ENCODE data around the gene NR4A2.
"Not testable (repeated sequence)": the region's sequence is repeated elsewhere in the genome, so short reads cannot be mapped to it uniquely, and the experiment has no call there.

Gene NR4A2

DNA sequence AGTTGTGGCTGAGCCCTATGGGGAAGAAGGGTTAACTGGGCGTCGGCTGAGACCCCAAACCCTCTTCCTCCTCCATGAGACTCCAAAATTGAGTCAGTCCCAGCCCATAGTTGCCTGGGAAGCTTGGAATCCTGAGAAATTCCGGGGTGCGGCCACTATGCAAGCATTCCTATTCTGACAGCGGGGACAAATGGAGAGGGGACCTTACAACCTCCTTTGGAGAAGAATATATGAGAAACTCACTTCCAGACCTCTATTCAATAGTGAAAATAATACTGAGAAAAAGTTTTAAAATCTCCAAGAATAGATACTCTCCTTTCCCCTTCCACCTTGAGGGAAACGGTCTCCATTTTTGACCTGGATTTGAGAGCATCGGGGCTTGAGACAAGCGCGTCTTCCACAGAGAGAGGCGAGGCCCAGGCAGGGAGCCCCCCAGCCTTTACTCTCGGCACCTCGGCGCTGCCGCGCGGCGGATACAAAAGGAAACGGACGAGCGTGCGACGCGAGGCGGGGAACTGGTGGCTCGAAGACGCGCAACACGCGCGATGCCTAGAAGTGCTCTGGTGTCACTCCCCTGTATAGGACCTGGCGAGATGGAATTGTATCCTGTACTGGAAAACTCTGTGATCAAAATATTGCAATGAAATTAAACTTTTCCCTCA, 11.1 kb downstream of the NR4A2 start:
- no peak for DNase-seq (ENCODE audit: low read depth in 2 of 2)

DNA sequence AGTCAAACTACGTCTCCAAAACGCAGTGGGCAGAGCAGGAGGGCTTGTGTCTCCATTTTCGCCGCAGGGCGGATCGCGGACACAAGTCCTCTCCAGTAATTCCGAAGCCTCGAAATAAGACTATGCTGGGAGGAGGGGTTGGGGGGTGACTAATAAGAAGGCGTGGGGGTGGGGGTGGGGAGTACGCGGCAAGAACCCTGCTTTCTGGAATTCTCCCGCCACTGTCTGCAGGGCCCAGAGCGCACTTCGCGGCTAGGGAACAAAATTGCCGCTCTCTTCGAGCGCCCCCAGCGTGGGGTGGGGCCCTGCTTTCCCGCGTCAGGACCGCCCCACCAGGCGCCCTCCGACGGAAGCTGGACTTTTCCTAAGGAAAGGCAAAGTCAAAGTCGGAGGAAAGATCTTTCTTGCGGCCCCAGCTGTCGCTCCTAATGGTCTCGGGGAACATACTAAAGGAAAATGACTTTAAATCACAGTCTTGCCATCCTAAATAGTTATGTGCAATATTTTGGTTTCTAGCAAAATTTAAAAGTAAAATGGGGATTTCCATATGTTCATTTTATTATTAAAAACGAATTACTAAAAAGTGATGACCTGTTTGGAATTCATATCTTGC, 11.9 kb downstream of the NR4A2 start:
- DNase-seq (ENCODE audit: low read depth in 2 of 2), result no peak

DNA sequence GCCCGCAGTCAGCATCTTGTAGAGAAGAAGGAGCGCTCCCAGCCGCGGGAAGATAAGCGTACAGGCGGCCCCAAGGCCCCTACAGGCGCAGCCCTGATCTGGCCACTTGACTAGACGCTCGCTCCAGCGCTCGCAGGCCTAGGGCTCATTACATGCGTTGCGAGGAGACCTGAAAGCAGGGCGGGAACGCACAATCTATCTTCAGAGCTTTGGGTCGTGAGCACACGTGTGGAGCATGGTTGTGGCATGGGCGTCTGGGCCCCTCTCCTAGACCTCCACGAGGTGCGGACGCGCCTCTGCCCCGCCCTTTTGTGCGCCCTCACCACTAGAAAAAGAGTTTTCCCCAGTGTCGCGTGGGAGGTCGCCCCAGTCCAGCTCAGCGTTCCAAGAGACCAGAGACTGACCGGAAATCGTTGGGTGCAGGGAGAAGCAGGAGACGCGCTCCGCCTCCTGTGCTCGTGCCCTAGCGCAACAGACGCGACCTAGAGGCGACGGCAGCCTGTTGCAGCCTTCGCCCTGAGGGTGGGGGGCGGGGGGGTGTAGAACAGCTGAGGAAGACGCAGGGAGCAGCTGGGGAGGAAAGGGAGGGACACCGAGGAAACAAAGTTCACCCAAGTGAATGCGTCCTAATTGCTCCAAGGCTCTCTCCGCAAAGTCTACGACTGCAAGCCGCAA, 12.6 kb downstream of the NR4A2 start:
- DNase-seq (ENCODE audit: low read depth in 2 of 2), result no peak

DNA sequence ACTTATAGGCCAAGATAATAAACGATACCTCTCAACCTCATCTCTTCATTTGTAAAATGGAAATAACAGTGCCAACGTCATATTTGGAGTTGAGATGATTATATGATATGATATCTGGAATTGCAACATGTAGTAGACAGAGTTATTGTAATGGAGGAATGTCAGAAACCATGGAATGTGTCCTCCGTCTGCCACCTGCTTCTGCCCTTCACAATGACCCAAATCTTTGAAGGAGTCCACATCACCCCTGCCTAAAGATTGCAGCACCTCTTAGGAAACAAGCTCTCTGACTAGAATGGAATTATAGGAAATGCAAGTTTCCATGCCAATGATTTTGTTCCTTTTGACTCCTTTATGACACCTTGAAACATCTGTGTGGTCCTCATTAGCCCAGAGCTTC, 14.9 kb downstream of the NR4A2 start:
- no peak for DNase-seq (ENCODE audit: low read depth in 2 of 2)

DNA sequence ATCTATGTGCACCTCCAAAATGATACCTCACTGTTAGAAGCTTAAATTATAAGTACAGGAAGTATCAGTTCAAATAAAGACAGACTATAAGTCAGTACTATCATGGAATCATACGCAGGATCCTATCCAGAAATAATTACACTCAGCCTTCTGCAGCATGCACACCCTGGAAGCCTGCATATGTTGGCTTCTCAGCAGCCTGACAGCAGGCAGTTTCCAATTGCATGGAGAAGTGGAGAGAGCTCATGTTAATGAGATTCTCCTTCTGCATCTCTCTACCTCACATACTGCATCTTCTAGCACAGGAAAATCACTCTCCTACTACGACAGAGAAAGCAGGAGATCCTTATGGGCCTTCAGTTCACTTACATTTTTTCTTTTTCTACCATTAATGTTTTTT, 20.5 kb downstream of the NR4A2 start:
- no peak for DNase-seq (ENCODE audit: low read depth in 2 of 2)

DNA sequence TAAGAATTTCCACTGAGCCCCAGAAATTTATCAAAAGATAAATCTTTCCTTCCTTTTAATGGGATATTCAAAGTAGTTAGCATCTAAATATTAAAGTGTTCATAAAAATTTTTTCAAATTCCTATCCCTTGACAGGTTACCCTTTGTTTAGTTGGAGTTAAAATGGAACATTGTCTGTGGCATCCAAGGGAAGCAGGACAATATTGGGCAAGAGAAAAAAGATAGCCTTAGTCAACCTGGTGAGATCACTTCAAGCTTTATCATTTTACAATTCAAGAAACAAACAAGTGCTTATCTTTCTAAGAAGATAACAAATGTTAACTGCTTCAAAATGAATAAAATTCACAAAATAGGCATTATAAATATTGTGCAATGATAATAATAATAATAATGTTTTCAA, 21.7 kb downstream of the NR4A2 start:
- DNase-seq (ENCODE audit: low read depth in 2 of 2), result no peak

DNA sequence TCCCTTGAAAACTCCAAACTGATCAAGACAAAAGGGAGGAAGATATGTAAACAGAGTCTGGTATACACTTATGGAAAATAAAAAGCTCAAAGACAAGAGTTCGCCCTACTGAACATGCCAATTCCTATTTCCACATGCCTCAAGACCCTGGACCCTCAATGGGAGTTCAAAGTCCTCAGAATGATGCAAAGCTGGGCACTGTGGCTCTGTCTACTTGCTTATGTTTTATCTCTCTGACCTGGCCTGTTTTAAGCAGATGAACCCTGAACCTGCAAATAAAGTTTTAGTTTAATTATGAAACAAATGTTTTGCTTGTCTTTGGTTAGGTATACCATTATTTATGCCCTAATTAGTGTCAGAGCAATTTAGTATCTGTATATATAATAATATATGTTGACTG, 22.6 kb downstream of the NR4A2 start:
- no peak for DNase-seq (ENCODE audit: low read depth in 2 of 2)

DNA sequence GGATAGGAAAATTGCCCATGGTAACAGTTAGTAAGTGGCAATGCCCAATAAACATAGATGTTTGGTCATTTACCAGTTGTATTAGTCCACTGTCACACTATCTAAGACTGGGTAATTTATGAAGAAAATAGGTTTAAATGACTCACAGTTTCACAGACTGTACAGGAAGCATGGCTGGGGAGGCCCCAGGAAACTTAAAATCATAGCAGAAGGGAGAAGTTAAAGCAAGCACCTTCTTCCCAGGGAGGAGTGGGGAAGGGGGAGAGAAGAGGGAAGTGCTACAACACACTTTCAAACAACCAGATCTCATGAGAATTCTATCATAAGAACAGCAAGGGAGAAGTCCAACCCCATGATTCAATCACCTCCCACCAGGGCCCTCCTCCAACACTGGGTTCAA, 23.4 kb downstream of the NR4A2 start:
- DNase-seq (ENCODE audit: low read depth in 2 of 2), result no peak

DNA sequence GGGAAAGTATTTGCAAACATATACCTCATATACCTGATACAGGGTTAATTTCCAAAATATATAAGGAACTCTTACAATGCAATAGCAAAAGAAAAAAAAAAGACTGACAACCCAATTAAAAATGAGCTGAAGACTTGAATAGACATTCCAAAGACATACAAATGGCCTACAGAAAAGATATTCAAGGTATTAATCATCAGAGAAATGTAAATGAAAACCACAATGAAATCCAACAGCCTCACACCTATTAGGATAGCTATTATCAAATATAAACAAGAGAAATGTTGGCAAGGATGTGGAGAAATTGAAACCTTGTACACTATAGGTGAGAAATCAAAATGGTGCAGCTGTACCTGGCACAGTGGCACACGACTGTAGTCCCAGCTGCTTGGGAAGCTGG, 25.7 kb downstream of the NR4A2 start:
- no peak for DNase-seq (ENCODE audit: low read depth in 2 of 2)

DNA sequence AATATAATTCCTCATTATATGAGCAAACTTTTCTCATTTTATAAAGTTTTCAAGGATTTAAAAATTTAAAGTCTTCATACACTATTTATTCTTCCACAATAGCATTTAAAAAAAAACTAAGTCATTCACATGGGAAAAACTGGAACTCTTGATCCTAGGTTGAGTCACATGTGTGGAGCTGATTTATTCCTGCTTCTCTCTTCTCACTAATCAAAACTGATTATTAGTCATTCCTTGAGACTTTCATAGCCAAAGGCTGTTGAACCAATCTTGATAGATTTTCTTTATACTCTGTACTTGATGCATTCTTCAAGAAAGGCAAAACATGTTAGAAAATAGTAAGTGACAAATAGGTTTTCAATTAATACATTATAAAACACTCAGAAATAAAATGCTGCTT, 27.4 kb downstream of the NR4A2 start:
- no peak for DNase-seq (ENCODE audit: low read depth in 2 of 2)

DNA sequence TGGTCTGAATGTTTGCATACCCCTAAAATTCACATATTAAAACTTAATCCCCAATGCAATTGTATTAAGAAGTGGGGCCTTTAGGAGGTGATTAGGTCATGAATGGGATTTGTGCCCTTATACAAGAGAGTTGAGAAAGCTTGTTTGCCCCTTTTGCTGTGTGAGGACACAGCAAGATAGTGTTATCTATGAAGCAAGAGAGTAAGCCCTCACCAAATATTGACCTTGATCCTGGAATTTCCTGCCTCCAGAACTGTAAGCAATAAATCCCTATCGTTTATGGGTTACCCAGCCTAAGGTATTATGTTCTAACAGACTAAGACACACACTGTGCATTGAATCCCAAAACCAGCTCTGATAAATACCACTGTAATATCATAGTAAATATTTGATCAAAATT, 32.2 kb downstream of the NR4A2 start:
- no peak for DNase-seq (ENCODE audit: low read depth in 2 of 2)

DNA sequence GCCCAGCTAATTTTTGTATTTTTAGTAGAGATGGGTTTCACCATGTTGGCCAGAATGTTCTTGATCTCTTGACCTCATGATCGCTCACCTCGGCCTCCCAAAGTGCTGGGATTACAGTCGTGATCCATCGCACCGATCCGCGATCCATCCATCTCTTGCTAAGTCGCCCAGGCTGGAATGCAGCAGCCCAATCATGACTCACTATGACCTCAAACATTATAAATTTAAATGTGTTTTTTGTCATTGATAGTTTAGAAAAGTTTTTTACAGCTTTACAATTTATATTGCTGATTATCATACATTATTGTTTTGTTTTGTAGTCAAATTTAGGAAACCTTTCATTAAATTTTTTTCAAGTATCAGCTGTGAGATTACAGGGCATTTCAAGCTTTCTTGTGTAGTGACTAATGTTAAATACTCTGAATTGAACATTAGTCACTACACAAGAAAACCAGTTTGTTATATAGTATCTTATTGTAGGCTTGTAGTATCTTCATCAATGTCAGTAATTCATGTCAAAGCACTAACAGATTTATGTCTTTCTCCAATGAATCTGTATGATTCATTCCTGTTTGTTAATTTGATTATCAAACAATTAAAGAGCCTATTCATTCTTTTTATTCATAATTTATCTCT, 37.5 kb downstream of the NR4A2 start:
- DNase-seq (ENCODE audit: low read depth in 2 of 2), result no peak

DNA sequence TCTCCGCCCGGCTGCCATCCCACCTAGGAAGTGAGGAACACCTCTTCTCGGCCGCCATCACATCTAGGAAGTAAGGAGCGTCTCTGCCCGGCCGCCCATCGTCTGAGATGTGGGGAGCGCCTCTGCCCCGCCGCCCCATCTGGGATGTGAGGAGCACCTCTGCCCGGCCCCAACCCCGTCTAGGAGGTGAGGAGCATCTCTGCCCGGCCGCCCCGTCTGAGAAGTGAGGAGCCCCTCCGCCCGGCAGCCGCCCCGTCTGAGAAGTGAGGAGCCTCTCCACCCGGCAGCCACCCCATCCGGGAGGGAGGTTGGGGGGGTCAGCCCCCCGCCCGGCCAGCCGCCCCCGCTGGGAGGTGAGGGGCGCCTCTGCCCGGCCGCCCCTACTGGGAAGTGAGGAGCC, 39.1 kb downstream of the NR4A2 start:
- not testable (repeated sequence) for DNase-seq (ENCODE audit: low read depth in 2 of 2)

DNA sequence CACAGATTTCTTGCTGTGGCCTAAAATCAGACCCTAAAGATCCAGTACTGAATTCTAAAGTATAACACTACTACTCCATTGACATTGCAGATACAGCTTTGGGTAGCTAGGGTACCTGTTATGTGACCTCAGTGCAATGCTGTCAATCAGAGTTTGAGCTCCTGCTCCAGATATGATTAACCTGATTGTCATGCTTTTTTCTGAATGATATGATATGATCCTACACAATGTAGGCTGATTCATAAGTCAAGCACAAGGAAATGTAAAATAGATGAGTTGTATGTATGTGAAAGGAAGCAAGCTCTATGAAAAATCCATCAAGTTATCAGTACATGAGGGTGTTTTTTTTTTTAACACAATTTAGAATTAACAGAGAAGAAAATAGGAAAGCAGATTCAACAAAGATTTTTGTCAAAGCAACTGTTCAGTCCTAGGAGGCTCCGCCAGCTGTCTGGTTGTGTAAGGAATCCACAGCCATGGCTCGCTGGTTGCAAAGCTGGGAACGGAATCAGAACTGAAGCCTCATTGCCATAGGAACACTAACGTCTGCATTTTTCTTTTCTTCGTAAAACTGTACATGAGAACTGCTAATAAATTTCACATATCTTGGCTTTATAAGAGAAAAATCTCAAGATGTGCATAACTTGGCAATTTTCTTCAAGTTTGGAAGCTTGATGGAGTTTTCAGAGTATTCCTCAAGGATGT, 52.9 kb downstream of the NR4A2 start:
- no peak for DNase-seq (ENCODE audit: low read depth in 2 of 2)

Data from stimulated activated CD4-positive, alpha-beta T cell treated with anti-CD3 and anti-CD28 coated beads, Interleukin-1b, Interleukin-23, amount 100 ng/mL, for 1 hour (primary cell).